ENCODE data around the gene TADA2A. TPM values are rescaled to one million over a fixed set of nuclear protein-coding genes. Genes with fewer than 3 reads are reported as not detected.

Gene TADA2A
- total and polyA plus RNA-seq, 2 of the 8 experiments (the other 6 are each of a cell fraction or from before 2014, with no cell fraction given): 8.4 to 18.5 TPM

- Histone ChIP-seq H3K9ac (replicated peaks in 1 of 4; ENCODE audit: extremely low read depth in 1 of 4, low read depth in 3 of 4, low read length in 3 of 4) (no peak overlapping the region), H4K20me1 (replicated peaks in 1 of 2; ENCODE audit: control insufficient read depth in 1 of 2, insufficient read depth in 2 of 2, low read length in 2 of 2) (peaks cover 0 to 2% of the 10 kb centered on the region in 2 experiments), H4K5ac (ENCODE audit: insufficient read length, low read depth, low read length) (no peak overlapping the region), H2BK15ac (ENCODE audit: low read length) (no peak overlapping the region), H3K56ac (replicated peaks; ENCODE audit: insufficient read length, low read depth, low read length) (no peak overlapping the region), H3K36me3 (ENCODE audit: control insufficient read depth in 2 of 4, insufficient read depth in 4 of 4, low read length in 3 of 4) (peaks cover 0 to 18% (median 5%) of the 10 kb centered on the region in 4 experiments; a peak in 4 of 8 replicates), H2AFZ (ENCODE audit: low read length) (no peak overlapping the region), H2AK5ac (ENCODE audit: low read depth, low read length) (no peak overlapping the region), H3K9me3 (ENCODE audit: insufficient read depth in 2 of 2, low read depth in 1 of 2, low read length in 1 of 2) (no peaks in the 10 kb centered on the region), H3K23me2 (ENCODE audit: low read depth, low read length) (no peaks in the 10 kb centered on the region), H2BK5ac (ENCODE audit: low read depth, low read length) (no peak overlapping the region), H3K4me1 (replicated peaks in 1 of 4; ENCODE audit: control insufficient read depth in 3 of 4, insufficient read depth in 4 of 4, low read length in 3 of 4) (no peaks in the 10 kb centered on the region), H3K27ac (ENCODE audit: low read depth, low read length) (no peak overlapping the region), H2BK20ac (ENCODE audit: low read length) (no peak overlapping the region), H3K79me2 (ENCODE audit: control insufficient read depth in 1 of 2, insufficient read depth in 2 of 2, low read length in 2 of 2) (no peaks in the 10 kb centered on the region), H3K4ac (replicated peaks; ENCODE audit: insufficient read length, low read depth, low read length) (no peak overlapping the region), H2BK12ac (ENCODE audit: low read depth, low read length) (no peak overlapping the region), H2BK120ac (replicated peaks; ENCODE audit: low read depth, low read length) (no peak overlapping the region), H3K23ac (ENCODE audit: insufficient read length) (no peak overlapping the region), H3K4me3 (ENCODE audit: extremely low read depth in 1 of 4, insufficient read depth in 2 of 4, low read depth in 3 of 4, low read length in 4 of 4) (no peak overlapping the region), H3K14ac (ENCODE audit: insufficient read length) (no peak overlapping the region), H3K79me1 (ENCODE audit: low read depth, low read length) (no peaks in the 10 kb centered on the region), H3K4me2 (ENCODE audit: insufficient read depth in 1 of 2, low read depth in 2 of 2, low read length in 2 of 2) (no peak overlapping the region), H4K91ac (replicated peaks; ENCODE audit: insufficient read length, low read length) (no peak overlapping the region), H3K18ac (ENCODE audit: extremely low read depth, low read length) (no peak overlapping the region), H3K27me3 (replicated peaks in 1 of 4; ENCODE audit: control insufficient read depth in 3 of 4, extremely low read depth in 1 of 4, insufficient read depth in 3 of 4, low read length in 3 of 4) (no peaks in the 10 kb centered on the region), H4K8ac (ENCODE audit: extremely low read depth, insufficient read depth, low read length) (no peak overlapping the region)
- ChIA-PET CTCF (ENCODE audit: partially characterized antibody) (interaction anchor here (2.1 kb wide), 1 partner anchor 26 kb away, joined by 8 read pairs; no protein-coding TSS in a partner anchor), POLR2A (ENCODE audit: partially characterized antibody) (interaction anchor here (0.8 kb wide), 1 partner anchor 24 kb away, joined by 3 read pairs; the partner anchor contains the start of gene DUSP14)
- no peak for FAIRE-seq
- 93% methylated on average over 7 of the region's 7 CpGs; no CpG with 5 or more reads in 1 of the 2 experiments for WGBS, 2 experiments (ENCODE audit: extremely low coverage in 1 of 2, insufficient coverage in 1 of 2, insufficient read length in 1 of 2, insufficient replicate concordance in 2 of 2, low coverage in 1 of 2, low lambda C conversion rate in 2 of 2, missing lambda C conversion rate in 1 of 2)
- DNase-seq (ENCODE audit: low read depth in 1 of 2, low spot score in 2 of 2): no peak
- TF ChIP-seq MAFK (IDR thresholded peaks at IDR 0.05; ENCODE audit: low read depth, low read length) (no peak), RBBP5 (IDR thresholded peaks at IDR 0.05; ENCODE audit: borderline replicate concordance, low read depth, low read length) (no peak), HDAC2 (IDR thresholded peaks at IDR 0.05; ENCODE audit: borderline replicate concordance in 1 of 2, low read depth in 2 of 2, low read length in 2 of 2) (no peak), TEAD4 (IDR thresholded peaks at IDR 0.05; ENCODE audit: low read depth, low read length) (no peak), GABPA (IDR thresholded peaks at IDR 0.05; ENCODE audit: borderline replicate concordance, insufficient read depth, low read length) (no peak)
Measured at GRCh38 chr17:37465069-37465616, 58.5 kb downstream of the TADA2A start.
